ENCODE data around the gene CLEC4D. TPM values are rescaled to one million over a fixed set of nuclear protein-coding genes. Genes with fewer than 3 reads are reported as not detected.
A peak's percentile ranks its signal among the peaks of the same experiment; 100 is the strongest.

Gene CLEC4D
- total RNA-seq, 2 donors from 2014 or later: 0.66 TPM; not detected in 1

DNA sequence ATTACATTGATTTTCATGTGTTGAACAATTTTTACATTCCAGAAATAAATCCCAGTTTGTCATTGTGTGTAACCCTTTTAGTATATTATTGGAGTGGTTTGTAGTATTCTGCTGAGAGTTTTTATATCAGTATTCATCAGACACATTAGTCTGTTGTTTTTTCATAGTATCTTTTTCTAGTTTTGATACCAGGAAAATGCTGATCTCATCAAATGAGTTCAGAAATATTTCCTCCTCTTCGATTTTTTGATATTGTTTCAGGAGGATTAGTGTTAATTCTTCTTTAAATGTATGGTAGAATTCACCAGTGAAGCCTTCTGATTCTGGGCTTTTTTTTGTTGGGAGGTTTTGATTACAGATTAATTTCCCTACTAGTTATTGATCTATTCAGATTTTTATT lies 42.2 kb upstream of the CLEC4D start:
- Mint-ChIP-seq H3K4me1 (peaks cover 7% of the 10 kb centered on the region), H3K27me3 (ENCODE audit: insufficient read depth) (no peaks in the 10 kb centered on the region), H3K27ac (no peak overlapping the region), H3K4me3 (no peak overlapping the region), H3K9me3 (peaks cover 25% of the 10 kb centered on the region), H3K36me3 (ENCODE audit: low read depth) (peaks cover 11% of the 10 kb centered on the region)
- no peak for TF ChIP-seq CTCF (conservative IDR thresholded peaks at IDR 0.05)
- WGBS, 2 experiments (ENCODE audit: insufficient coverage in 1 of 2, insufficient read length in 1 of 2): 67 to 80% methylated on average over 1 of the region's 1 CpG
- Histone ChIP-seq H3K4me3 (ENCODE audit: low read length) (no peak overlapping the region), H3K9ac (ENCODE audit: extremely low read depth, low read length, poor library complexity, severe bottlenecking) (no peak overlapping the region), H3K27ac (ENCODE audit: low read depth, low read length) (no peak overlapping the region), H3K9me3 (ENCODE audit: control insufficient read depth, low read length) (peaks cover 10% of the 10 kb centered on the region), H3K27me3 (ENCODE audit: control insufficient read depth, insufficient read depth, low read length, poor library complexity, severe bottlenecking) (no peaks in the 10 kb centered on the region), H3K4me1 (ENCODE audit: control insufficient read depth, insufficient read depth, low read length) (no peaks in the 10 kb centered on the region), H3K36me3 (ENCODE audit: control insufficient read depth, insufficient read depth, low read length) (no peaks in the 10 kb centered on the region)
- DNase-seq: no peak

GRCh38 chr12:8475508-8476203 lies 37.6 kb upstream of the CLEC4D start:
- no peaks in the 10 kb centered on the region for H3K27me3 ChIP-seq (ENCODE audit: control insufficient read depth, insufficient read depth, low read length, poor library complexity, severe bottlenecking)
- H3K27me3 Mint-ChIP-seq (ENCODE audit: insufficient read depth): no peaks in the 10 kb centered on the region
- H3K4me3 Mint-ChIP-seq: no peak overlapping the region
- H3K9me3 Mint-ChIP-seq: no peaks in the 10 kb centered on the region
- no peak overlapping the region for H3K27ac ChIP-seq (ENCODE audit: low read depth, low read length)
- H3K27ac Mint-ChIP-seq: no peak overlapping the region
- no peak overlapping the region for H3K4me3 ChIP-seq (ENCODE audit: low read length)
- H3K4me1 ChIP-seq (ENCODE audit: control insufficient read depth, insufficient read depth, low read length): no peaks in the 10 kb centered on the region
- no peak for TF ChIP-seq CTCF (conservative IDR thresholded peaks at IDR 0.05)
- H3K4me1 Mint-ChIP-seq: peaks cover 7% of the 10 kb centered on the region
- H3K9ac ChIP-seq (ENCODE audit: extremely low read depth, low read length, poor library complexity, severe bottlenecking): no peak overlapping the region
- H3K9me3 ChIP-seq (ENCODE audit: control insufficient read depth, low read length): no peaks in the 10 kb centered on the region
- peak; percentile 39 for DNase-seq
- H3K36me3 Mint-ChIP-seq (ENCODE audit: low read depth): no peaks in the 10 kb centered on the region
- H3K36me3 ChIP-seq (ENCODE audit: control insufficient read depth, insufficient read depth, low read length): no peaks in the 10 kb centered on the region

DNA sequence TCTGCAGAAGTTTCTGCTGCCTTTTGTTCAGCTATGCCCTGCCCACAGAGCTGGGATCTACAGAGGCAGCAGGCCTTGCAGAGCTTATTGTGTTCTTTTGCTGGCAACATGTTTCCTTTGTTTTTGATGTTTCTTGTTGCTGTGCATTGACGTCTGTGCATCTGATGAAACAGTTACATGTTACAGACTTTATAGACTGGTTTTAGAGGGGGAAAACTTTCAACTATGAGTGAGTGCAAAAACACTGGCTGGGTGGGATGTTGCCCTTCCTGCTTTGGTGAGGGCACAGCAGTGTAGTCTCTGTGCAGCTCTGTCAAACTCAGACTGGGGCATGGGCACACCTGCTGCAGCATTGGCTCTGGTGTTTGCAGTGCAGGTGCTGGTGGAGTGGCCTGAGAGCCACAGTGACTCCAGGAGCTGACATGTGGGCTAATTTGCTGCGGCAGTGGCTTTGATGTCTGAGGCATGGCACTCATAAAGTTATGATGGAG lies 30.7 kb upstream of the CLEC4D start:
- Histone ChIP-seq H3K4me1 (ENCODE audit: control insufficient read depth, insufficient read depth, low read length) (no peaks in the 10 kb centered on the region), H3K27me3 (ENCODE audit: control insufficient read depth, insufficient read depth, low read length, poor library complexity, severe bottlenecking) (no peaks in the 10 kb centered on the region), H3K9ac (ENCODE audit: extremely low read depth, low read length, poor library complexity, severe bottlenecking) (no peak overlapping the region), H3K4me3 (ENCODE audit: low read length) (no peak overlapping the region), H3K36me3 (ENCODE audit: control insufficient read depth, insufficient read depth, low read length) (no peaks in the 10 kb centered on the region), H3K9me3 (ENCODE audit: control insufficient read depth, low read length) (peaks cover 7% of the 10 kb centered on the region), H3K27ac (ENCODE audit: low read depth, low read length) (peak overlapping the region; percentile 70)
- no peak for TF ChIP-seq CTCF (conservative IDR thresholded peaks at IDR 0.05)
- no peaks in the 10 kb centered on the region for H3K36me3 Mint-ChIP-seq (ENCODE audit: low read depth)
- no peak overlapping the region for H3K4me3 Mint-ChIP-seq
- H3K9me3 Mint-ChIP-seq: peaks cover 21% of the 10 kb centered on the region
- DNase-seq: peak; percentile 36
- no peak overlapping the region for H3K27ac Mint-ChIP-seq
- peaks cover 19% of the 10 kb centered on the region for H3K4me1 Mint-ChIP-seq
- 20 to 91% methylated on average over 1 to 2 of the region's 2 CpGs for WGBS, 2 experiments (ENCODE audit: insufficient coverage in 1 of 2, insufficient read length in 1 of 2)
- H3K27me3 Mint-ChIP-seq (ENCODE audit: insufficient read depth): no peaks in the 10 kb centered on the region

Measured in endodermal cell (in vitro differentiated cells).